CD4-positive, alpha-beta T cell treated with Interleukin-4 for 4 hours (primary cell): ENCODE data around the gene ADRA2B.
"Not testable (repeated sequence)": the region's sequence is repeated elsewhere in the genome, so short reads cannot be mapped to it uniquely, and the experiment has no call there.

Source experiments
- DNase-seq: peaks from one replicate; pipeline ENCODE4 v3.0.0-alpha.2; 2020

The ADRA2B gene

GRCh38 chr2:96064047-96064675 is 52.2 kb downstream of the ADRA2B start:
- DNase-seq = not testable (repeated sequence)

DNA sequence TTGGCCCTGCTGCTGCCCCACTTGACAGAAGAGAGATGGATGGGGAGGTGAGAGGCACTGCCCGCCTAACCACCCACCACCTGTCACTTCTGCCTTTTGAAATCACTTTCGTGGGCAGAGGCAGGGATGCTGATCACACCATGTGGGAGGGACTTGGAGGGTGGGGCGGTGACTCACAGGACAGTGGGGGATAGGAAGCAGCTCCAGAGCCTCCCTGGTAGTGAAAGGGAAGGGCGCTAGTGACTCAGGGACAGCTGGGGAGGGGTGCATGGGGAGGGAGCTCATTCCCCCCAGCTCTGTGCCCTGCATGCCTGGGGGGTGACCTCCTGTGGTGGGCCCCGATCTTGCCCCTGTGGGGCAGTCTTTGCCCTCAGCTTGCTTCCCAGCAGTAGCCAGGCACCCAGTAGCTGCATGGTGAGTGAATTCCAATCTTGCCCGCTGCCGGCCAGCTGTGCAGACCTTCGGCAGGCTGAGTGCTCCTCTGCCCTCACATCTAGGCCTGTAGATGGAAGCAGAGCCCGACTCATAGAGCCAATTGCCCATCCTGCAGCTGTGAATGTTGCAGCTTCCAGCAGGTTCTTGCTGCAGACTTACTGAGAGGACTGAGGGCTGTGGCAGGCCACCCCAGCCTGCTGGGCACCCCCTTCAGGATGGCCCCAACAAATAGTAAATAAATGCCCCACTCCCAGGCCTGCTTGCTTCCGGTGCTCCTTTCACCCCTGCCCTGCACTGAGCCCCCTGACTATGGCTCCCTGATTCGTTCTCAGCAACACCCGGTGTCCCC is 53.1 kb downstream of the ADRA2B start:
- DNase-seq = peak; percentile 12
